Endothelial cell (in vitro differentiated cells): ENCODE data around the gene THBS3. TPM values are rescaled to one million over a fixed set of nuclear protein-coding genes. Genes with fewer than 3 reads are reported as not detected.
"Not testable (repeated sequence)": the region's sequence is repeated elsewhere in the genome, so short reads cannot be mapped to it uniquely, and the experiment has no call there.

Experiments
- DNase-seq: peaks from one replicate; pipeline ENCODE4 v3.0.0; 2021; ENCODE audit warnings: low spot score
- H3K27ac Mint-ChIP-seq: one replicate; pipeline ENCODE4 v1.8.0; 2021; ENCODE audit warnings: mixed read lengths, inconsistent platforms; ENCODE audit not compliant: unreplicated experiment
- H3K27me3 Mint-ChIP-seq: one replicate; pipeline ENCODE4 v1.8.0; 2021; ENCODE audit warnings: mild to moderate bottlenecking, moderate library complexity, mixed read lengths, inconsistent platforms; ENCODE audit not compliant: unreplicated experiment
- H3K36me3 Mint-ChIP-seq: one replicate; pipeline ENCODE4 v1.8.0; 2021; ENCODE audit warnings: mild to moderate bottlenecking, low read depth, mixed read lengths, inconsistent platforms; ENCODE audit not compliant: unreplicated experiment
- H3K4me1 Mint-ChIP-seq: one replicate; pipeline ENCODE4 v1.8.0; 2021; ENCODE audit warnings: mild to moderate bottlenecking, mixed read lengths, inconsistent platforms; ENCODE audit not compliant: unreplicated experiment
- H3K4me3 Mint-ChIP-seq: one replicate; pipeline ENCODE4 v1.8.0; 2021; ENCODE audit warnings: mild to moderate bottlenecking, mixed read lengths, inconsistent platforms; ENCODE audit not compliant: unreplicated experiment
- H3K9me3 Mint-ChIP-seq: one replicate; pipeline ENCODE4 v1.8.0; 2021; ENCODE audit warnings: mixed read lengths, inconsistent platforms; ENCODE audit not compliant: unreplicated experiment
- total RNA-seq: library from RNA; stranded (reverse); fragmentation: NEBNext Ultra II Directional; extraction: Animal tissue kit (Norgen Biotek cat#: 25700); gene quantifications from one replicate; pipeline ENCODE4 v1.2.1, GENCODE V29; 2021; ENCODE audit not compliant: unreplicated experiment
- TF ChIP-seq, protein P1 (sequence below): fragments of 200-600 bp; sonication (generic); IDR thresholded peaks from one replicate; pipeline ENCODE4 v1.5.0; 2021; ENCODE audit warnings: antibody characterized with exemption; ENCODE audit not compliant: unreplicated experiment

Gene THBS3
- total RNA-seq, 1 donor from 2014 or later: 35.5 TPM

DNA sequence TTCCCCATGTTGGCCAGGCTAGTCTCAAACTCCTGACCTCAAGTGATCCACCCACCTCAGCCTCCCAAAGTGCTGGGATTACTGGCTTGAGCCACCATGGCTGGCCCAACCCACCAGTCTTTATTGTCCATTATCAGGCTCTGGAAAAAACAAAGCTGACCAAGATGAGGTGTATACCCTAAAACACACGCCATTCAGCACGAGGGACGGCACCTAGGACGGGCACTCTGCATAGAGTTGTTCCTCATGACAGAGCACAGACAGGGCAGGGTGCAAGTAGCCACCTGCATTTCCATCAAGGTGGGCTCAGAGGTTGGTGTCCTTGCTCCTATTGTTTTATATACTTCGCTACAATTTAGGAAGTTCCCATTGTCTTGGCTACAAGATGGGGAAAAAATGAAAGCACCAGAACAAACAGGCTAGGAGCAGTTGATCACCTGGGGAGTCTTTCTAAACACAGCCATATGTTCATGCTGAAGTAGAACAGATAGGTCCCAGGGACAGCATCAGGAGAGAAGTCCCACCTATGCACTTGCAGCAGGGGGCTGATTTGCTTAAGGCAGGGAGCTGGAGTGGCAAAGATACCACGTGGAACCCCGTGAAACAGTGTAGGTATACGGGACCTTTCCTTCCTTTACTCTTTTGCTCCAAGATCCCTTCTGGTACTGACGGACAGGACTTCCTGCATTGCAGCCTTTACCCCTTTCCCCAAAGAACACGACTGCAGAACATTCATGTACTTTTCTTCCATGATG lies 39.1 kb downstream of the THBS3 start:
- peak overlapping the region; percentile 73 for H3K4me3 Mint-ChIP-seq
- no peak for DNase-seq
- H3K27ac Mint-ChIP-seq: no peak overlapping the region

DNA sequence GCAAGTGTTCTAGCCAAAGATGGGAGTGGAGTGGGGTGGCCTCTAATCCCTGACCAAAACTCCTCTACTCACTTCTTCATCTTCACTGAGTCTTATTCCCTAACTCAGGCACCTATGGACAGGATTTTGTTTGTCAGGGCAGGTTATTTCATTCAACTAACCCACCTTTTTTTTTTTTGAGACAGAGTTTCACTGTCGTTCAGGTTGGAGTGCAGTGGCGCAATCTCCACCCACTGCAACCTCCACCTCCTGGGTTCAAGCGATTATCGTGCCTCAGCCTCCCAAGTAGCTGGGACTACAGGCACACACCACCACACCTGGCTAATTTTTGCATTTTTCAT lies 39.6 kb downstream of the THBS3 start:
- Mint-ChIP-seq H3K27ac (peak overlapping the region; percentile 95), H3K4me1 (peaks cover 28% of the 10 kb centered on the region), H3K36me3 (peaks cover 20% of the 10 kb centered on the region)
- not testable (repeated sequence) for H3K9me3 Mint-ChIP-seq, DNase-seq, H3K27me3 Mint-ChIP-seq, H3K4me3 Mint-ChIP-seq
- TF ChIP-seq, protein P1, sequence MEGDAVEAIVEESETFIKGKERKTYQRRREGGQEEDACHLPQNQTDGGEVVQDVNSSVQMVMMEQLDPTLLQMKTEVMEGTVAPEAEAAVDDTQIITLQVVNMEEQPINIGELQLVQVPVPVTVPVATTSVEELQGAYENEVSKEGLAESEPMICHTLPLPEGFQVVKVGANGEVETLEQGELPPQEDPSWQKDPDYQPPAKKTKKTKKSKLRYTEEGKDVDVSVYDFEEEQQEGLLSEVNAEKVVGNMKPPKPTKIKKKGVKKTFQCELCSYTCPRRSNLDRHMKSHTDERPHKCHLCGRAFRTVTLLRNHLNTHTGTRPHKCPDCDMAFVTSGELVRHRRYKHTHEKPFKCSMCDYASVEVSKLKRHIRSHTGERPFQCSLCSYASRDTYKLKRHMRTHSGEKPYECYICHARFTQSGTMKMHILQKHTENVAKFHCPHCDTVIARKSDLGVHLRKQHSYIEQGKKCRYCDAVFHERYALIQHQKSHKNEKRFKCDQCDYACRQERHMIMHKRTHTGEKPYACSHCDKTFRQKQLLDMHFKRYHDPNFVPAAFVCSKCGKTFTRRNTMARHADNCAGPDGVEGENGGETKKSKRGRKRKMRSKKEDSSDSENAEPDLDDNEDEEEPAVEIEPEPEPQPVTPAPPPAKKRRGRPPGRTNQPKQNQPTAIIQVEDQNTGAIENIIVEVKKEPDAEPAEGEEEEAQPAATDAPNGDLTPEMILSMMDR: peak; percentile 4

More for the DNA sequence above, 39.1 kb downstream of the THBS3 start:
- Mint-ChIP-seq H3K36me3 (peaks cover 26% of the 10 kb centered on the region), H3K9me3 (no peaks in the 10 kb centered on the region), H3K4me1 (peaks cover 33% of the 10 kb centered on the region), H3K27me3 (peaks cover 10% of the 10 kb centered on the region)
- TF ChIP-seq, protein P1: no peak

GRCh38 chr1:155167166-155168104 lies 40.3 kb downstream of the THBS3 start:
- TF ChIP-seq, protein P1: peak; percentile 75
- Mint-ChIP-seq H3K9me3 (no peaks in the 10 kb centered on the region), H3K27me3 (peaks cover 6% of the 10 kb centered on the region), H3K27ac (peak overlapping the region; percentile 95), H3K4me1 (peaks cover 25% of the 10 kb centered on the region), H3K4me3 (peak overlapping the region; percentile 85), H3K36me3 (peaks cover 18% of the 10 kb centered on the region)
- peak; percentile 92 for DNase-seq

DNA sequence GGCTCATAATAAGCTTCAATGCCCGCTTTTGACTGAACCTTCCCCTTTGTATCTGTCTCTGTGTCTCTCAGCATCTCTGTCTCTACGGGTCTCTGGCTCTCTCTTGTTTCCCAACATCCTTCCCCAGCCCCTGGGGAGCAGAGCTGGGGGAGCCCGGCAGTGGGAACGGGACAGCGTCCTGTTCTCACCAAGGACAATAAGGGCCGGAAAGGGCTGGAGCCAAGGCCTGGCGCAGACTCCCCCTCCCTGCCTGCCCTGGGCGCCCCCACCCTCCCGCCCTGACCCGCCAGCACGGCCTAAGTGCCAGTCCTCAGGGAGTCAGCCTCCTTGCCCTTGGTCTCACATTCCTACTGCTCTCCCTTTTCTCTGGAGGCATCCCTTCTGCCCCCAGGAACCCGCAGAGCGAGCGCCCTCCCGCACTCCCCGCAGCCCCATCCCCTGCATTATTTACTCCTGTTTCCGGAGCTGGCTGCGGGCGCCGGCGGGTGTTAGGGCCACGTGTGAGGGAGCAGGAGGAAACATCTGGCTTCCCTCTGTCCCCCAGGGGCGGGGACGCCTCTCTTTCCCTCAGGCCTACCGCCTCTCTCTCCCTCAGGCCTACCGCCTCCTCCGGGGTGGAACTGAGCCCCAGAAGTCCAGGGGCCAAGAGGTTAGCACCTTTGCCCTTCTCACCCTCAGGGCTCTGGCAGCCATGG lies 41.1 kb downstream of the THBS3 start:
- Mint-ChIP-seq H3K27ac (peak overlapping the region; percentile 98), H3K9me3 (no peaks in the 10 kb centered on the region), H3K27me3 (peaks cover 6% of the 10 kb centered on the region), H3K4me1 (peaks cover 18% of the 10 kb centered on the region), H3K36me3 (peaks cover 12% of the 10 kb centered on the region), H3K4me3 (peak overlapping the region; percentile 85)
- TF ChIP-seq, protein P1: no peak
- peak; percentile 84 for DNase-seq
